RPMI7951 (cell line): ENCODE data around the gene CCDC7. TPM values are rescaled to one million over a fixed set of nuclear protein-coding genes. Genes with fewer than 3 reads are reported as not detected.
"Not testable (repeated sequence)": the region's sequence is repeated elsewhere in the genome, so short reads cannot be mapped to it uniquely, and the experiment has no call there.

Experiments used
- DNase-seq: peaks from one replicate; pipeline ENCODE4 v3.0.0-alpha.2; 2012; ENCODE audit warnings: low read depth
- total RNA-seq: library from RNA; depleted of rRNA; stranded (reverse); fragments of >200 nt; shearing (Covaris generic); gene quantifications from 2 replicates; pipeline ENCODE4 v1.2.3, GENCODE V29; 2014; rRNA removed

Gene CCDC7
- total RNA-seq, result 3.8 and 9.4 TPM in 2 replicates

GRCh38 chr10:32445740-32446535 lies at the start of gene CCDC7:
Gene CCDC7, plus strand, starts transcription at chr10:32446140. Its CDS starts 5,503 bp downstream, at chr10:32451643.
- DNase-seq, result peak; percentile 91

- DNase-seq, result not testable (repeated sequence)
Measured at GRCh38 chr10:32397163-32397562, 48.8 kb upstream of the CCDC7 start.

GRCh38 chr10:32399720-32400119 lies 46.2 kb upstream of the CCDC7 start:
- not testable (repeated sequence) for DNase-seq

- DNase-seq, result no peak
Measured at GRCh38 chr10:32400961-32401360, 45.0 kb upstream of the CCDC7 start.

- no peak for DNase-seq
Measured at GRCh38 chr10:32402499-32402898, 43.4 kb upstream of the CCDC7 start.

- no peak for DNase-seq
Measured at GRCh38 chr10:32403091-32403490, 42.8 kb upstream of the CCDC7 start.

GRCh38 chr10:32408690-32409089 lies 37.2 kb upstream of the CCDC7 start:
- DNase-seq, result no peak

GRCh38 chr10:32409741-32410140 lies 36.2 kb upstream of the CCDC7 start:
- DNase-seq, result no peak

- DNase-seq, result no peak
Measured at GRCh38 chr10:32410569-32410968, 35.4 kb upstream of the CCDC7 start.

GRCh38 chr10:32411797-32412498 lies 34.0 kb upstream of the CCDC7 start:
- DNase-seq, result no peak

GRCh38 chr10:32412499-32412853 lies 33.5 kb upstream of the CCDC7 start:
- DNase-seq, result no peak

GRCh38 chr10:32413513-32413912 lies 32.4 kb upstream of the CCDC7 start:
- DNase-seq, result peak; percentile 75

GRCh38 chr10:32415361-32415760 lies 30.6 kb upstream of the CCDC7 start:
- DNase-seq, result no peak

GRCh38 chr10:32417911-32418547 lies 27.9 kb upstream of the CCDC7 start:
- peak; percentile 49 for DNase-seq

GRCh38 chr10:32418572-32418971 lies 27.4 kb upstream of the CCDC7 start:
- no peak for DNase-seq

GRCh38 chr10:32419615-32420014 lies 26.3 kb upstream of the CCDC7 start:
- no peak for DNase-seq

- no peak for DNase-seq
Measured at GRCh38 chr10:32426186-32426585, 19.8 kb upstream of the CCDC7 start.

GRCh38 chr10:32433542-32433941 lies 12.4 kb upstream of the CCDC7 start:
- DNase-seq, result no peak

GRCh38 chr10:32436215-32436614 lies 9.7 kb upstream of the CCDC7 start:
- DNase-seq, result no peak

GRCh38 chr10:32437334-32437733 lies 8.6 kb upstream of the CCDC7 start:
- no peak for DNase-seq

- DNase-seq, result peak; percentile 10
Measured at GRCh38 chr10:32445036-32445435, 904 bp upstream of the CCDC7 start.

- DNase-seq, result peak; percentile 43
Measured at GRCh38 chr10:32446536-32447406, 831 bp downstream of the CCDC7 start.
